GM12875 (cell line): ENCODE data around the gene CCDC197.

Experiments used
- H3K4me3 ChIP-seq: one replicate; pipeline ENCODE4 v1.5.1; 2011; ENCODE audit warnings: low read depth, low read length, control low read depth
- TF ChIP-seq, protein P1 (sequence below): IDR thresholded peaks from 2 replicates; pipeline ENCODE4 v1.5.1; 2011; ENCODE audit warnings: low read depth, mild to moderate bottlenecking, control low read depth, inconsistent platforms, low read length, moderate library complexity, borderline replicate concordance; ENCODE audit not compliant: insufficient read depth

CCDC197 gene

DNA sequence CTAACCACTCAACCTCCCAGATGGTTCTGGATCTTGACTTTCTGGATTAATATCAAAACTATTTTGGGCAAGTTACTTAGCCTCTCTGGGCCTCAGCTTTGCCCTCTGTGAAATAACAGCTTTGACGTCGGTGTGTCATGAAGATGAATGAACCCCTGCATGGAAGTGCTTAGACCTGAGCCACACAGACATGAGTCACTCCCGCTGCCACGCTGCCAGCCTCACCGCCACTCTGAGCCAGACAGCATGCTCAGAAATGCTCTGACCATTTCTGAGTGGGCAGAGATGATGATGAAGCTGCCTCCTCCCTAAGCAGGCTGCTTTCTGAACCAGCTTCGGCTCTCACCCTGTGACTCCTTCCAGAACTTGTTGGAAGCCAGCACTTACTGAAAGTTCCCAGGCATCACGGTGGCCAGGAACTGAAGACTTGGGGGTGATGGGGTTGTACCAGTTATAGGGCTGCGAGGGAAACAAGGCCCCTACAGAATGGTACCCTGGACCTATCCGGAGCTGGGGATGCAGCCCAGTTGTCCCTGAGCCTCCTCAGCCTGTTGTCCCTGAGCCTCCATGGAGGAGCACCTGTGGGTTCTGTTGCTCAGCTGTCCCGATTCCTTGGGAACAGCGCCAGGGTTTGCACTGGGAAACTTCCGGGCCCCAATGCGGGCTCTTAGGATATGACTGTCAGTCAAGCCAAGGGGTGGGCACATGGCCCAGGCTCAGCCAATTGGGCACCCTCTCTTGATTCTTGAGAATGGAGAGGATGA is 2.0 kb upstream of the CCDC197 start:
- no peak overlapping the region for H3K4me3 ChIP-seq
- TF ChIP-seq, protein P1, sequence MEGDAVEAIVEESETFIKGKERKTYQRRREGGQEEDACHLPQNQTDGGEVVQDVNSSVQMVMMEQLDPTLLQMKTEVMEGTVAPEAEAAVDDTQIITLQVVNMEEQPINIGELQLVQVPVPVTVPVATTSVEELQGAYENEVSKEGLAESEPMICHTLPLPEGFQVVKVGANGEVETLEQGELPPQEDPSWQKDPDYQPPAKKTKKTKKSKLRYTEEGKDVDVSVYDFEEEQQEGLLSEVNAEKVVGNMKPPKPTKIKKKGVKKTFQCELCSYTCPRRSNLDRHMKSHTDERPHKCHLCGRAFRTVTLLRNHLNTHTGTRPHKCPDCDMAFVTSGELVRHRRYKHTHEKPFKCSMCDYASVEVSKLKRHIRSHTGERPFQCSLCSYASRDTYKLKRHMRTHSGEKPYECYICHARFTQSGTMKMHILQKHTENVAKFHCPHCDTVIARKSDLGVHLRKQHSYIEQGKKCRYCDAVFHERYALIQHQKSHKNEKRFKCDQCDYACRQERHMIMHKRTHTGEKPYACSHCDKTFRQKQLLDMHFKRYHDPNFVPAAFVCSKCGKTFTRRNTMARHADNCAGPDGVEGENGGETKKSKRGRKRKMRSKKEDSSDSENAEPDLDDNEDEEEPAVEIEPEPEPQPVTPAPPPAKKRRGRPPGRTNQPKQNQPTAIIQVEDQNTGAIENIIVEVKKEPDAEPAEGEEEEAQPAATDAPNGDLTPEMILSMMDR = no peak

DNA sequence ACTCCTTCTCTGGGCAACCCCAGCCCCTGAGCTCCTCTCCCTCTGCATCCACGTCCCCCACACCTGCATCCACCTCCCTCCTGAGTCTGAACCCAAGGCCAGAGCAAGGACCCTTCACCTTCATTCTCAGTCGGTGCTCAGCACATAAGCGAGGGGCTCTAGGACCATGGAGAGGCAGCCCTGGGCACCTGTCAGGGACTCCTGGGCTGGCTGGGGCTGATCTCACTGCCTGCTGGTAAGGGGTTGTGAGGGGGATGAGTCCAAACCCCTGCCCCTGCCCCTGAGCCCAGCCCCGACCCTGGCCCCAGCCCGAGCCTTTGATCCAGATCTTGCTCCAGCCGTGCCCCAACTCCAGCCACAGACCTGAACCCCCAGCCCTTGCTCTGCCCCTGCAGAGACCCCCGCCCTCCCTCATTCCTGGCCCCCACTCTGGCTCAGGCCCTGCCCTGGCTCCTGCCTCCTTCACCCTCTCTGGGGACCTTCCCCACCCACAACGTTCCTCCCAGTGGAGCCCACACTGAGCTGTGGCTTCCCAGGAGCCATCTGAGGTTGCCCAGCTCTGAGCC is 888 bp upstream of the CCDC197 start:
- TF ChIP-seq, protein P1 = no peak
- no peak overlapping the region for H3K4me3 ChIP-seq

DNA sequence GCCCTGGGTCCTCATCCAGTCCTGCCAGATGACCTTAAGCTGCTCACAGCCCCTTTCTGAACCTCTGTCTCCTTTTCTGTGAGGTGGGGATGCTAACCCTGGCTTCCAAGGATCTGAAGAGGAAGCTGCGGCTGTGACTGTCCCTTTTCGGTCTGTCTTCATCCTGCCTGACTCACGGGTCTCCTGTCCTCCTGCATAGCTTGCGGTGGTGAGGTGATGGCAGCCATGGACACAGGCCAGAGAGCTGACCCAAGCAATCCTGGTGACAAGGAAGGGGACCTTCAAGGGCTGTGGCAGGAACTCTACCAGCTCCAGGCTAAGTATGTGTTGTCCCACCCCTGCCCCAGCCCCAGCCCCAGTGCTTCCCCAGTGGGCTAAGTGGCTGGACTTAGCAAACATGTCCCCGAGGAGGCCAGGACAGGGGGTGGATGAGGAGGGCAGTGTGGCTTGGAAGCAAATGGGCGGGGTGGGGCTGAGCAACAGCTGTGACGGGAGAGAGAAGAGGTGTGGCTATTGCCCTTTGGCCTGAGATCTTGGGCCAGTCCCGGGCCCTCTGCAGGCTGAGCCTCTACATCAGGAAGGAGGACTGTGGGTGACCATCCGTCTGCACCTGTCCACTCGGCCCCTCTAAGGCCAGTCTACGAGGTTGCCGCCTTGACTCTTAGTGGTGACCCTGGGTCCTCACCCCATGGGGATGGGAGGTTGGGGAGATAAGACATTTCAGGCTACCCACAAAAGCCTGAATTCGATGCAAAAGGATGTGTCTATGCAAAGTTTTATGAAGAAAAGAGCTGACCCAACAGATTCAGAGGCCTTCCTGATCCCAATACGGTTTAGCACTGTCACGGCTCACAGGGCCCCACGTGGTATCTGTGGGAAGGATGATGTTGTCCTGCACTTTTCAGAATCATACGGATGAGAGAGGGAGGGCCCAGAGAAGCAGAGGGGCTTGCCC is 1.1 kb downstream of the CCDC197 start:
- no peak overlapping the region for H3K4me3 ChIP-seq
- TF ChIP-seq, protein P1 = no peak

DNA sequence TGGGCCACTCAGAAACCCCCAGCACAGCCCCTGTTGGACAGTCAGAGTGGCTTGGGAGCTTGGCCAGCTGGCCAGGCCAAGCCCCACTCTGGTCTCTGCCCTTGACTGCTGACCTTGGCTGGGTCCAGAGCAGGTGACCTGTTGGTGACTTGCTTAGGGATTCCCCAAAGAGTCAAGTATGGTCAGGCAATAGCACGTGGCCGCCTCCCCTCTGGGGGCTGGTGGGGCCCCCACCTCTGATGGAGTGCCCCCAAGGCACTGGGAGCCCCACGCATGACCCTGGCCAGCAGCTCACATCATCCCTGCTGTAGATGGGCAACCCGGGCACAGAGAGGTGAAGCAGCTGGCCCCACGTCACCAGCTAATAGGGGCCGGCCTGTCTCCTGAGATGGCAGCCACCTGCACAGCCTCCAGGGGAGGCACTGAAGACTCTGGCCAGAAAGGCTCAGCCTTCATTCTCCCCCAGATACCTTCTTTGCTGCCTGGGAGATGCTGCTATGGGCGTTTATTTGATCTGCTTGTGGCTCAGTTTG is 1.8 kb downstream of the CCDC197 start:
- H3K4me3 ChIP-seq = no peak overlapping the region
- TF ChIP-seq, protein P1 = no peak

DNA sequence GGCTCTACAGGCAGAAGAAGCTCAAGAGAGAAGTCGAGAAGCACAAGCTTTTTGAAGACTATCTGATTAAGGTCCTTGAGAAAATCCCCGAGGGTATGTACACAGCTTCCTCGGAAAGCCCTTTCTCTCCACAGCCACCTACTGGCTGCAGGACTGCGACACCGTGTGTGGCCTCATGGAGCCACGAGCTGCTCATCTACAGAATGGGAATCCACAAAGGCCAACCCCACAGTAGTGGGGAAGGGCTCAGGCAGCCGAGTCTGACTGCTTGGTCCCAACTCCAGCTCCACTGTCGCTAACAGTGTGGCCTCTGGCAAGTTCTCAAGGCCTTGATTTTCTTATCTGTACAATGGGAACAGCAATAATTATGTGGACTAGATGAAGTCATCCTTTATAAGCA is 2.5 kb downstream of the CCDC197 start:
- H3K4me3 ChIP-seq = no peak overlapping the region
- TF ChIP-seq, protein P1 = peak; percentile 16; the same call in 1 of the 2 replicates

DNA sequence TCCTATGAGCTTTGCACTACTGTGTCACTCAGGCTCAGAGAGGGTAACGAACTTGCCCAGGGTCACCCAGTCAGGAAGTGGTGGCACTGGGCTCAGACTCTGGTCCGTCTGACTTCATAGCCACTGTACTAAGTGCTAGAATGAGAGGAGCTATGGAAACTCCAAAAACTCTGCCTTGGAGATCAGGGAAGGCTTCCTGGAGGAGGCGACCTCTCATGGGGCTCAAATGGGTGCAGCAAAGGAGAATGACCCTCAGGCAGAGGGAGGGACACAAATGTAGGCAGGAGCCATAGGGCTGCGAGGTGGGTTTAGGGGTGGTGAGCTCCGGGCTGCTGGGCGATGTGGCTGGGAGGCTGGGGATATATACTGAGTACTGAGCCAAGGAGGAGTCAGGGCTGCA is 3.2 kb downstream of the CCDC197 start:
- no peak overlapping the region for H3K4me3 ChIP-seq
- TF ChIP-seq, protein P1 = no peak
